HG02798 (cell line): ENCODE data around the gene SCAMP2.
A peak's percentile ranks its signal among the peaks of the same experiment; 100 is the strongest.

Experiments used
- ATAC-seq: cut with Tn5 transposase; IDR thresholded peaks from one replicate; pipeline ENCODE4 v1.9.1; 2021; ENCODE audit warnings: mild to moderate bottlenecking; ENCODE audit not compliant: unreplicated experiment, poor library complexity

Gene SCAMP2

DNA sequence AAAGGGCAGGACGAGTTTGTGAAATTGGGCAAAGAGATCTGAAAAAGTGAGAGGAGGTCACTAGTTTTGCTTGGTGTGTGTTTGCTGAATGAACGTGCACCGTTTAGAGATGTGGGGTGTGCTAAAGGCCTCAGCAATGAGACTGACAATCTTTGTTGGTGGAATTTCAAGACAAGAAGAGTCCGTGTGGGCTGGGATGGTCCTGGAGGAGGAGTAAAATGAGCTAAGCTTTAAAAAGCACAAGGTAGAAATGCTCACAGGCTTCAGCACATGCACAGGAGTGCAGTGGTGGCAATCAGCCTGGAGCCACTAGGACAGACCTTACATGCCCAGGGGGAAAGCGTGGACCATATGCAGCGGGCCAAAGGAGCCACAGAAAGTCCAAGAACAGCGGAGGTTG lies 48.2 kb downstream of the SCAMP2 start:
- ATAC-seq, result no peak

DNA sequence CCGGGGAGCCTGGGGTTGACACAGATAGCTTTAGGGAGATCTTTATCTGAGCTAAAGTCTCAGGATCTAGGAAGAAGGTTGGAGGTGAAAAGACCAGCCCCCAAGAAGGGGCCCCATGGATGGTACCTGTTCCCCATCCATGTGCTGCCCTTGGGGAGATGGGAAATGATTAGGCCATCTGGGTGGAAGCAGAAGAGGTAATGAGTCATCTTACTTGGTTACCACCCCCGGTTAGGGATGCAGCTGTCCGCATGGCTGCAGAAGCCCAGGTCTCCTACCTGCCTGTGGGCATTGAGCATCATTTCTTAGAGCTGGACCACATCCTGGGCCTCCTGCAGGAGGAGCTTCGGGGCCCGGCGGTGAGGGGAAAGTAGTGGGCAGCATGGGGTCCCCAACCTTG lies 49.8 kb downstream of the SCAMP2 start:
- ATAC-seq, result no peak

DNA sequence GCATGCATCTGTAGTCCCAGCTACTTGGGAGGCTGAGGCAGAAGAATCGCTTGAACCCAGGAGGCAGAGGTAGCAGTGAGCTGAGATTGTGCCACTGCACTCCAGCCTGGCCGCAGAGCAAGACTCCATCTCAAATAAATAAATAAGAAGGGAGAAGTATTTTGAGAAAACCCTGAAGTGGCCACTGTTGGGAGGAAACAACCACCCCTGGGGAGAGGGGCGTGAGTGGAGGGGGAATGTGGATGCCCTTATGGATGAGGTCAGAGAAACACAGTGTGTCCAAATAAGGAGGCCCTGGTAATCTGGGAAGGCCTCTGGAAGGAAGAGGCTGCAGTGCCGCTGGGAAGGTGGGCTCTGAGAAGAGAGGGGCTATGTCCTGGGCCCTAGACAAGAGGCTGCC lies 50.9 kb downstream of the SCAMP2 start:
- no peak for ATAC-seq

DNA sequence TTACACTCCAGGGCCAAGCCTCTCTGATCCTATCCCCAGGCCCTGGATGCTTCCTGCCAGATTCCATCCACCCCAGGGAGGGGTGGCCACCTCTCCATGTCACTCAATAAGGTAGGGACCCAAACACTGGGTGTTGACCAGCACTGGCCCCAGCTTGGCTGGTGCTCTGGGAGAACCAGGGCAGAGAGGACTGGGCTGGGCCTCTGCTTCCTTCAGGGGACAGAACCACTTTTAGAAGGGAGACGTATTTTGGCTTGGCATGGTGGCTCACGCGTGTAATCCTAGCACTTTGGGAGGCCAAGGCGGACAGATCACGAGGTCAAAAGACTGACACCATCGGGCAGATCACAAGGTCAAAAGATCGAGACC lies 51.4 kb downstream of the SCAMP2 start:
- ATAC-seq, result no peak

DNA sequence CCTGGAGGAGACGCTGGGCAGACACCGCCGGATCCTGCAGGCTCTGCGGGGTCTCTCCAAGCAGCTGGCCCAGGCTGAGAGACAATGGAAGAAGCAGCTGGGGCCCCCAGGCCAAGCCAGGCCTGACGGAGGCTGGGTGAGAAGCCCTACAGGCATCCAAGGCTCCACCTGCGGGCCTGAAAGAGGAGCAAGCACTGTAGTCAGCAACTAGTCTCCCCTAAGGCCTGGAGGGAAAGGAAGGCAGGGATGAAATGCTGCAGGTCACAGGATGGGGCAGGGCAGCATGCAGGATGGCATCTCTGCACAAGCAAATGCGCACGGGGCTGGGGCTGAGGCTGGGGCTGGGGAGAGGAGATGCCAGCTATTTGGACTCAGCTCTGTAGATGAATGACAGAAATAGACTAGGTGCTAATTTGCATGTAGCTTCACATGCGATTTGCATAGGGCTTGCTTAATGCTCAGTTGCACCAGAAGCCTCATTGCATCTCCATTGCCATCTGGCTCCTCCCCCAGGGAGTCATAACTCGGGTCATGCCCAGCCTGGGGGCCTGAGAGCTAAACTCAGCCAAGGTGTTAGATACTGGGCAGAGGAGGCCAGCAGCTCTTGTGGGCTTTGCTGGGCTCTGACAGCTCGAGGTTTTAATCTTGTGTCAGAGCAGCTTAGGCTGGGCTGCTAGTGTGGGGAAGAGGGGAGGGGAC lies 51.9 kb downstream of the SCAMP2 start:
- ATAC-seq, result peak; percentile 65

DNA sequence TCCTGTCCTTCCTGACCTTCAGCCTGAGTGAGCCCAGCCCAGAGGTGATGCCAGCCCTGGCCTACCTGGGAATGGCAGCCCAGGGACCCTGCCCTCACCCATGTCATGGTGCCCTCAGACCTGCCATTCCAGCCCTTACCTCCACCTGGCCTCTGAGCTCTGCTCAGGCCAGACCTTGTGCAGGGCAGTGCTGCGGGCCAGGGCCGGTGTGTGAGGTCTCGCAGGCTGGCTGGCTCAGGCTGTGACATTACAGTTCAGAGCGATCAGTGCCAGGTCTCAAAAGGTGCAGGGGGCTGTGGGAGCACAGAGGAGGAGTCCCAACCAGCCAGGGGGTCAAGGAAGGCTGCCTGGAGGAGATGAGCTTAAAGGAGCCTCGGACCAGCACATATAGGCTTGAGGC lies 53.1 kb downstream of the SCAMP2 start:
- no peak for ATAC-seq

DNA sequence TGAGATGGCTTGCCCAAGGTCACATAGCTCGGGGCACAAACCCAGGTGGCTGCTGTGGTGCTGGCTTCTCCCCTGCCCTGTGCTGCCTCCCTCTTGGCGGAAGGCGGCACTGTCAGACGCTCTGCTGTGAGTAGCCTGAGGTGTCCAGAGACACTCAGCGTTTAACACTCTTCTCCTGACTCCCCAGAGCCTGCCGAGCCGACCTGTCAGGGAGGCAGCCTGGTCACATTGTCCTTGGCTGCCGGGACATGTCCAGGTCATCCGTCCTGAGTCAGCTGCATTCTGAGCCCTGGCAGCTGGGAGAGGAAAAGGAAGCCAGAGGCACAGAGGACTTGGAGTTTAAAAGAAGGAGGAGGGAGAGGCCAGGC lies 55.8 kb downstream of the SCAMP2 start:
- ATAC-seq, result no peak

DNA sequence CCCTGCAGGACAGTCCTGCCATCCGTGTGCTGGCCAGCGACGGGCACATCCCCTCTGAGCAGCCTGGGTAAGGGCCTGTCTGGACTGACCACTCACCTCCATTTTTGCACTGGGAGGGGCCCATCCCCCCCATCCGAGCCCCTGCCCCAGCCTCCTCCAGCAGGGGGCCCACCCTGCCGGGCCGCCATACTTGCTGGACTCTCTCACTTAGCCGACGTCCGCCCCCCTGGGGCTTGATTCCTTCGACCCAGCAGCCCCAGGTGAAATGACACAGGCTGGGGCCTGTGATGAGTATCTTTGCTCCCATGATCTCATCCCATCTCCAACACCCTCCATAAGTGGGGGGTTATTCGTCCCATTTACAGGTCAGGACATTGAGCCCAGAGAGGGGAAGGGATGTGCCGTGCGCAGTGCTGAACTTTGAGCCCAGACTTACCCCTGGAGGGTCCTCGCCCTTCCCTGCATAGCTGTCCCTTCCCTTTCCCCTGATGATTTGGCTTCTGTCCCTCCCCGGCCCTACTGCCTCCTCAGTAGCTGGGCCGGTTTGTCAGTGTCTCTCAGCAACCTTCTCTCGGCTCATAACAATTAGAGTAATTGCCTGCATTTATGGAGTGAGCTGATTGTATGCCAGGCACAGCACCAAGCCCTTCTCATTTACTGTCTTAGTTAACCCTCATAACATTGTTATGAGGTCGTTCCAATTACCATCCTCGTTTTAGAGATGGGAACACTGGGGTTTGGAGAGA lies 56.4 kb downstream of the SCAMP2 start:
- no peak for ATAC-seq

DNA sequence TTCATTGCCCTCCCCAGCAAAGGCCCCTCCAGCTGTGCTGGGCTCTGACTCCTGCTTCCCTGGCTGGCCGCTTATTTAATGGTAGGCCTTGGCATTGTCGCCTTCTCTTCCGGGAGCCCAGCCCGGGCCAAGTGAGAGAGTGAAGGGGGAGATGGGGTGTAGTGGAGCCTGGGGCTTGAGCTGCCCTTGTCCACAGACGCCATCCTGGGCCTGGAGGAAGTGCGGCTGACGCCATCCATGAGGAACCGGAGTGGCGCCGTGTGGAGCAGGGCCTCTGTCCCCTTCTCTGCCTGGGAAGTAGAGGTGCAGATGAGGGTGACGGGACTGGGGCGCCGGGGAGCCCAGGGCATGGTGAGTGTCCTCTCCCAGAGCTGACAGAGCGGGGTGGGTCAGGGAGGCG lies 57.2 kb downstream of the SCAMP2 start:
- no peak for ATAC-seq

DNA sequence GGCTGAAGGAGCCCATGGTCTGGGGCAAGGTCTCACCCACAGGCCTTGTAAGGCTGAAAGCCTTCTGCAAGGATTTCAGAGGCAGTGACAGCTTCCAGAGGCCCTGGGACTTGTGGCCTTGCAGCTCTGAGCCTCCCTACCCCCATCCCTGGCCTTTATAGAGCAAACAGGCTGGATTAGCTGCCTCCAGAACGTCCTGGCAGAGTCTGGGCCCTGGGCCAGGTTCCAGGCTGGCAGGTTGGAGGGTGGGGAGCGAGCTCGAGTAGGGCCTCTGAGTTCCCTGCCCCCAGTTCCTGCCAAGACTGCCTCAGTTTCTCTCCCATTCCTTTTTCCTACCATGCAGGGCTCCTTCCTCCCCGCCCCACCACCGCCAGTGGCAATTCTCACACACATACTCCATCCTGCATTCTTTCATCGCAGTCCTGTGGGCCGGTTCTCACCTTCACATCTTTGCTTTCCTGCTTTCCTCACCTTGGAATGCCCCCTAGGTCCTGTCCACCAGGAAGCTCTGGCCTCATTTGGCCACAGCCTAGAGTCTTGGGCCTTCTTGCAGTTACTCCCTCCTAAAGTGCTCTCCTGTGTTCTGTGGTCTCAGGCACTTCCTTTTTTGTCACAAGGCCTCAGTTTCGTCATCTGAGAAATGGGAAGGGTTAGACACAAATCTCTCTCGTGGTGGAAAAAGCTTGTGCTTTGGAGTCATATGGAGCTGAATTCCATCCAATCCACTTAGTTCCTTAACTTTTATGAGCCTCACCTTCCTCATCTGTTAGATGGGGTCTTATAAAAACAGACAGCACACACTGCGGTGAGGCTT lies 57.8 kb downstream of the SCAMP2 start:
- ATAC-seq, result no peak

DNA sequence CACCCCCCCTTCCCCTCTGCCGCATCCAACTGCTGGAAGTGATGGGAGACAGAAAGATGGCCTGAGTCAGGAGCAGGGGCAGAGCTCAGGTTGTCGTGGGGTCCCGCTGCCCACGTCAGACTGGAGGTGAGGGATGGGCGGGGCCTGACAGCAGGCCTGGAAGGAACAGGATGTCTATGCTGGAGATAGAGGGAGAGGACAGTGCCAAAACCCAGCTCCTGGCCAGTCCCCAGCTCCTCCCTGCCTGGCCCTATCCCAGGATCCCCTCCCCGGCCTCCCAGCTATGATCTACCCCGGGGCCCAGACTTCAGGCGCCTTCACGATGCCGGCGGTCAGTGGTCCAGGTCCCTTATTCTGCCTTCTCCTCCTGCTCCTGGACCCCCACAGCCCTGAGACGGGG lies 60.6 kb downstream of the SCAMP2 start, which contains the start of gene LMAN1L:
LMAN1L (plus strand) TSS at position 303 of the 400 bp plus-strand sequence; CDS start at position 323, 20 bp downstream.
- ATAC-seq, result no peak

DNA sequence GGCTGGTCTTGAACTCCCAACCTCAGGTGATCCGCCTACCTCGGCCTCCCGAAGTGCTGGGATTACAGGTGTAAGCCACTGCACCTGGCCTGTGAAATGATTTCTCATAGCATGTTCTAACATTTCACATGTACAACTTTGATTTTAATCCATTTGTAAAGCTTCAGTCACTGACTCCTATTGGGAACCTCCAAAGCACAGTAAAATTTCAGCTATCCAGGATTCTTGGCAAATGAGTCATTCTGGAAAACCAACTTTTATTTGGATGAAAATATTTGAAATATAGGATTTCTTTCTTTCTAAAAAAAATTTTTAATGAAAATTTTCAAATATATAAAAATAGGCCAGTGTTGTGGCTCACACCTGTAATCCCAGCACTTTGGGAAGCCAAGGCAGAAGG lies 63.2 kb downstream of the SCAMP2 start:
- no peak for ATAC-seq

DNA sequence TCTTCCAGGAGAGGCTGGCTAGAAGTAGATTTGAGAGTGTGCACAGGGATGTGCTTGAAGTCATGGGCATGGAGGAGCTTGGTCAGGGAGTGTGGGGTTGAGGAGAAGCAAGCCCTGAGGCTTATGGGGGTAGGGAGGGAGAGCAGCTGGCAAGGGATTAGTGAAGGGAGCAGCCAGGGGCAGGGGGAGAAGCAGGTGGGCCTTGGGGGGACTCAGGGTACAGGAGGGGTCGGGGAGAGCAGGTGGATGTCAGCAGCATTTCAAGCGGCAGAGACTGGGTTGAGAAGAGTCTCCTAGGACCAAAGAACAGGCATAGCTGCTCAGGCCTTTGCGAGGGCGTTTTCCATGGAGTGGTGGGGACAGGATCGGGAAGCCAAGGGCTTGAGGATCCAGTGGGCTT lies 63.9 kb downstream of the SCAMP2 start:
- ATAC-seq, result no peak

DNA sequence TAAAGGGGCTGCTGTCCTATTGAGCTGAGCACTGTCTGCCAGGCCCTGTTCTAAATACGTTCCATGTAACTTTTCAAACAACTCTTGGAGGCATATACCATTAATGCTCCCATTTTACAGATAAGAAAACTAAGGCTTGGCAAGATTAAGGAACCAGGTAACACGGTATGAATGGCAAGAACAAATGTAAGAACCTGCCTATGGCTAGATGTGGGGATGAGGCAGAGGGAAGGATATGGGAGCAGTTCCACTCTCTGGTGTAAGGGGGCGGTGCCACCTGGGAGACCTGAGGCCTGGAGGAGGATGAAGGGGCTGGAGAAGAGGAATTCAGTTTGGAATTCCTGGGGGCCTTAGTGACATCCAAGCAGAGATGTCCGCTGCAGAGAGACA lies 64.3 kb downstream of the SCAMP2 start:
- no peak for ATAC-seq

DNA sequence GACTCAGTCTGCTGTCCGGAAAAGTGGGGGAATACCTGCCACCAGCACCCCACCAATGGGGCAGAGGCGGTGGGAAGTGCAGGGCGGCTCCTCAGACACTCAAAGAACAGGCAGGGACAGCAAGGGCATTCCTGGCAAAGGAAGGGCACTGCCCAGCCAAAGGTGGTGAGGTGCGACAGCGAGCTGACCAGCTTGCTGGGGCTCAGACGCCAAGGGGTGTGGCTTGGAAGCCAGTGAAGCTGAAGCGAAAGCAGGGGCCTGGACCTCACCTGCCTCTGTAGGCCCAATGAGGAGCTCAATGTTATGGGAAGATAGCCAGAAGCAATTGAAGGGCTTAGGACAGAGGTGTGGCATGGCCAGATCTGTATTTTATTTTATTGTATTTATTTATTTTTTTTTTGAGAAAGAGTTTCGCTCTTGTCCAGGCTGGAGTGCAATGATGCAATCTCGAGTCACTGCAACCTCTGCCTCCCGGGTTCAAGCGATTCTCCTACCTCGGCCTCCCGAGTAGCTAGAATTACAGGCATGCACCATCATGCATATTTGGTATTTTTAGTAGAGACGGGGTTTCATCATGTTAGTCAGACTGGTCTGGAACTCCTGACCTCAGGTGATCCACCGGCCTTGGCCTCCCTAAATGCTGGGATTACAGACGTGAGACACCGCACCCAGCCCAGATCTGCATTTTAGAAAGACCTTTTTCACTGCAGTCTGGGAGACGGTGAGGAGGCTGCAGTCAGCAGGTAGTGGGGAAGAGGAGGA lies 64.9 kb downstream of the SCAMP2 start:
- no peak for ATAC-seq

DNA sequence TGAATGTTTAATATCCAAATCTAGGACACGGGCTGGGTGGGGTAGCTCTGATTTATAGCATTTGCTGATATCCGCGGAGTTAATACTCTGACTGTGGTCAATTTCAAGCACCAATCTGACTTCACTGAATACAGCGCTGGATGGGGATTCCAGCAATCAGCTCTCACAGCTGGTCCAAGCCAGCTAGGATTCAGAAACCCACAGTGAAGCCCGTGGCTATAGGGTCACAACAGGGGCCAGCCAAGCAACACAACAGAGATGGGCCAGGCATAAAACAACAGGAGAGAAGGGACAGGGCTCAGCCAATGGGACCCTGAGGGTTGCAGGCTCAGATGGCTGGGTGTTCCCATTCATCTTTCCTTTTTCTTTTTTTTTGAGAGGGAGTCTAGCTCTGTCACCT lies 65.9 kb downstream of the SCAMP2 start:
- ATAC-seq, result no peak

DNA sequence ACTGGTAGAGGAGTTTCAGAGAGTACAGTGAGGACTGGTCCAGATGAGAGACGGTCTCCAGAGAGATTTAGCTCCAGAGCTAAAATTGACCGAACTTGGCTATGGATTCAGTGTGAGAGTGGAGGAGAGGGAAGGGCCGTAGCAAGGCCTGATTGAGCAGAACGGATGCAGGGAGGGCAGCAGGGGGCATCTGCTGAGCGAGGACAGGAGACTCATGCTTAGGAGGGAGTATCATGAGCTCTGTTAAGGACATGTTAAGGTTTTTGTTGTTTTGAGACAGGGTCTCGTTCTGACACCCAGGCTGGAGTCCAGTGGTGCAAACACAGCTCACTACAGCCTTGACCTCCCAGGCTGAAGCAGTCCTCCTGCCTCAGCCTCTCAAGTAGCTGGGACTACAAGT lies 68.2 kb downstream of the SCAMP2 start:
- no peak for ATAC-seq

DNA sequence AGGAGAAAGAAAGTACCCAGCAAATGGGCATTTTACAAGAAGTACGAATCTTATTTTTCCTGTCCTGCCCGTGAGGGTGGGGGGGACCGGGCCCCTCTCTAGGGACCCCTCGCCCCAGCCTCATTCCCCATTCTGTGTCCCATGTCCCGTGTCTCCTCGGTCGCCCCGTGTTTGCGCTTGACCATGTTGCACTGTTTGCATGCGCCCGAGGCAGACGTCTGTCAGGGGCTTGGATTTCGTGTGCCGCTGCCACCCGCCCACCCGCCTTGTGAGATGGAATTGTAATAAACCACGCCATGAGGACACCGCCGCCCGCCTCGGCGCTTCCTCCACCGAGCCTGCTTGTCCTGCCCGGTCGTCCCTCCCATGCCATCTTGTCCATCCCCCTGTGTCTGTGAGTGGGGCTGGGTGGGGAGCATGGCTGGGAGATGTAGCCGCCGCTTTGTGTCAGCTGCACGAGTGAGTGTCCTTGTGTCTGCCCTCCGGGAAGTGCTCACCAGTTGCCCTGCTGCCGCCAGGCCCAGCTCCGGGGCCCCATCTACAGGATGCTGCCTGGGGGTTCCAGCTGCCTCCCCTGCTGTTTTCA lies 70.2 kb downstream of the SCAMP2 start:
- ATAC-seq, result no peak

DNA sequence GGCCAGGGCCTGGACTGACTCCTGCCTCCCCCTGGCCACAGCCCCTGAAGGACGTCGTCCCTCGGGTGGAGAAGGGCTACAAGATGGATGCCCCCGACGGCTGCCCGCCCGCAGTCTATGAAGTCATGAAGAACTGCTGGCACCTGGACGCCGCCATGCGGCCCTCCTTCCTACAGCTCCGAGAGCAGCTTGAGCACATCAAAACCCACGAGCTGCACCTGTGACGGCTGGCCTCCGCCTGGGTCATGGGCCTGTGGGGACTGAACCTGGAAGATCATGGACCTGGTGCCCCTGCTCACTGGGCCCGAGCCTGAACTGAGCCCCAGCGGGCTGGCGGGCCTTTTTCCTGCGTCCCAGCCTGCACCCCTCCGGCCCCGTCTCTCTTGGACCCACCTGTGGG lies 70.9 kb downstream of the SCAMP2 start:
- ATAC-seq, result no peak

DNA sequence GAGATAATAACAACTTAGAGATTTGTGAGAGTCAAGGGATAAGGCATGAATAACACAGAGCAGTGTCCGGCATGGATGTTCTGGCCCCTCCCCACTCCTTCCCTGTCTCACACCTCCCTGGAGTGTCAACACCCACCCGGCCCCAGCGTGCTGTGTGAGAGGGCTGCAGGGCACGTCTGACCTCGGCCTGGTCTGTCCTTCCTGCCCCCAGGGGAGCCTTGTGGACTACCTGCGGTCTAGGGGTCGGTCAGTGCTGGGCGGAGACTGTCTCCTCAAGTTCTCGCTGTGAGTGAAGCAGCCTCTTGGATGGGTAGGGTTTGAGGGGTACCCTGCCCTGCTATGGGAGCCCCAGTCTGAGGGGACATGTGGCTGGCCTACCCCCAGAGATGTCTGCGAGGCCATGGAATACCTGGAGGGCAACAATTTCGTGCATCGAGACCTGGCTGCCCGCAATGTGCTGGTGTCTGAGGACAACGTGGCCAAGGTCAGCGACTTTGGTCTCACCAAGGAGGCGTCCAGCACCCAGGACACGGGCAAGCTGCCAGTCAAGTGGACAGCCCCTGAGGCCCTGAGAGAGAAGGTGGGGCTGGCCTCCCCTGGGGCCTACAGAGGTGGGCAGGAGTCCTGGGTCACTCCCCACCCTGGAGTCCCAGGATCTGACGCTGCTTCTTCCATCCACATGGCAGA lies 71.7 kb downstream of the SCAMP2 start:
- ATAC-seq, result no peak
